ENCODE measurements around the gene TPP1. TPM values are rescaled to one million over a fixed set of nuclear protein-coding genes. Genes with fewer than 3 reads are reported as not detected.

The TPP1 gene
- total and polyA plus RNA-seq, 10 of the 15 experiments (the other 5 are each of a cell fraction or from before 2014, with no cell fraction given), result 7.5 to 64.6 (median 38.3) TPM

DNA sequence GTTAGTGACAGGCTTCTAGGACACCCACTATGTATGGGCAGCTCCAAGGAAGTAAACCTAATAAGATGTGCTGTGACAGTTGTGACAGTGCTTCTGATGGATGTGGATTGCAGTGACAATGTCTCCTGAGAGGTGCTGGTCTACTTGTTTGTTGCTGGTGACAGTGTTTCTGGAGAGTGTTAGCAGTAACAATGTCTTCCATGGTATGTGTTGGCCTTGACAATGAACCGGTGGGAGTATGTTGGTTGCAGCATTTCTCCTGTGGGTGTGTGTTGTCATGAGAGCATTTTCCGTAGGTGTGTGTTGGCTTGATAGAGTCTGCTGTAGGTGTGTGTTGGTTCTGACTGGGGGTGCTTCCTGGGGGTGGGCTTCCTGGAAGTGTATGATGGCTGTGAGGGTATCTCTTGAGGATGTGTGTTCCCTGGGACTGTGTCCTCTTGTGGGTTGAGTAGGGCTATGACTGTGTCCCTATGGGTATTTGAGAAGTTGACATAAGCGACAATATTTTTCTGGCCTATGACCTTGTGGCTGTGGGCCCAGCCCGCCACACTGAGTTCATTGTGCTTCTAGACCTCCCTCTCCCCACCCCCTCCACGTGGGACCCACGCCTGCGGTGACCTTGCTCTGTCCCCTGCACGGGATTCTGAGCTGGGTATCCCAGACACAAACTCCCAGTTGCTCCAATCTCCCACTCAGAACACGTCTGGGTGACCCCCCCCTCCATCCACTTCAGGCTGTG is 35.2 kb upstream of the TPP1 start:
- no peaks in the 10 kb centered on the region for H3K36me3 ChIP-seq (ENCODE audit: control insufficient read depth in 2 of 2, insufficient read depth in 2 of 2, low read length in 1 of 2)
- H4K20me1 ChIP-seq (ENCODE audit: control insufficient read depth, insufficient read depth), result no peaks in the 10 kb centered on the region
- no peak overlapping the region for H2AFZ ChIP-seq (ENCODE audit: control insufficient read depth, low read depth, low read length)
- no peak for ATAC-seq
- H3K27me3 ChIP-seq (replicated peaks in 1 of 2; ENCODE audit: control insufficient read depth in 2 of 2, insufficient read depth in 2 of 2, low read length in 1 of 2), result peaks cover 4% of the 10 kb centered on the region in 2 experiments
- H3K9ac ChIP-seq (ENCODE audit: control insufficient read depth, insufficient read depth, low read length), result no peak overlapping the region
- no peaks in the 10 kb centered on the region for H3K79me2 ChIP-seq (ENCODE audit: control insufficient read depth, insufficient read depth, low read length)
- SMC1A ChIA-PET (ENCODE audit: uncharacterized antibody, unreplicated experiment), result interaction anchor here (1.4 kb wide), 1 partner anchor 12 kb away, joined by 3 read pairs; no protein-coding TSS in a partner anchor
- H3K4me3 ChIP-seq, result no peak overlapping the region
- H3K9me3 ChIP-seq (replicated peaks; ENCODE audit: control insufficient read depth, insufficient read depth, low read length), result no peaks in the 10 kb centered on the region
- TF ChIP-seq POLR2AphosphoS5 (IDR thresholded peaks at IDR 0.05; ENCODE audit: low read length), result no peak
- TF ChIP-seq STAT3 (IDR thresholded peaks at IDR 0.05; ENCODE audit: low read depth, low read length), result no peak
- TF ChIP-seq, protein P1, sequence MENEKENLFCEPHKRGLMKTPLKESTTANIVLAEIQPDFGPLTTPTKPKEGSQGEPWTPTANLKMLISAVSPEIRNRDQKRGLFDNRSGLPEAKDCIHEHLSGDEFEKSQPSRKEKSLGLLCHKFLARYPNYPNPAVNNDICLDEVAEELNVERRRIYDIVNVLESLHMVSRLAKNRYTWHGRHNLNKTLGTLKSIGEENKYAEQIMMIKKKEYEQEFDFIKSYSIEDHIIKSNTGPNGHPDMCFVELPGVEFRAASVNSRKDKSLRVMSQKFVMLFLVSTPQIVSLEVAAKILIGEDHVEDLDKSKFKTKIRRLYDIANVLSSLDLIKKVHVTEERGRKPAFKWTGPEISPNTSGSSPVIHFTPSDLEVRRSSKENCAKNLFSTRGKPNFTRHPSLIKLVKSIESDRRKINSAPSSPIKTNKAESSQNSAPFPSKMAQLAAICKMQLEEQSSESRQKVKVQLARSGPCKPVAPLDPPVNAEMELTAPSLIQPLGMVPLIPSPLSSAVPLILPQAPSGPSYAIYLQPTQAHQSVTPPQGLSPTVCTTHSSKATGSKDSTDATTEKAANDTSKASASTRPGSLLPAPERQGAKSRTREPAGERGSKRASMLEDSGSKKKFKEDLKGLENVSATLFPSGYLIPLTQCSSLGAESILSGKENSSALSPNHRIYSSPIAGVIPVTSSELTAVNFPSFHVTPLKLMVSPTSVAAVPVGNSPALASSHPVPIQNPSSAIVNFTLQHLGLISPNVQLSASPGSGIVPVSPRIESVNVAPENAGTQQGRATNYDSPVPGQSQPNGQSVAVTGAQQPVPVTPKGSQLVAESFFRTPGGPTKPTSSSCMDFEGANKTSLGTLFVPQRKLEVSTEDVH (IDR thresholded peaks at IDR 0.05; ENCODE audit: low read depth, partially characterized antibody), result no peak
- no peak for TF ChIP-seq RFX5 (IDR thresholded peaks at IDR 0.05; ENCODE audit: low read depth, low read length)
- TF ChIP-seq FOXM1 (IDR thresholded peaks at IDR 0.05; ENCODE audit: low read depth, low read length), result no peak
- TF ChIP-seq POU2F2 (IDR thresholded peaks at IDR 0.05; ENCODE audit: borderline replicate concordance, low read depth, low read length), result no peak
- no peak for TF ChIP-seq BACH1 (IDR thresholded peaks at IDR 0.05; ENCODE audit: borderline replicate concordance)
- no peak for TF ChIP-seq CBFB (IDR thresholded peaks at IDR 0.05; ENCODE audit: low read depth)
- TF ChIP-seq, protein P2, sequence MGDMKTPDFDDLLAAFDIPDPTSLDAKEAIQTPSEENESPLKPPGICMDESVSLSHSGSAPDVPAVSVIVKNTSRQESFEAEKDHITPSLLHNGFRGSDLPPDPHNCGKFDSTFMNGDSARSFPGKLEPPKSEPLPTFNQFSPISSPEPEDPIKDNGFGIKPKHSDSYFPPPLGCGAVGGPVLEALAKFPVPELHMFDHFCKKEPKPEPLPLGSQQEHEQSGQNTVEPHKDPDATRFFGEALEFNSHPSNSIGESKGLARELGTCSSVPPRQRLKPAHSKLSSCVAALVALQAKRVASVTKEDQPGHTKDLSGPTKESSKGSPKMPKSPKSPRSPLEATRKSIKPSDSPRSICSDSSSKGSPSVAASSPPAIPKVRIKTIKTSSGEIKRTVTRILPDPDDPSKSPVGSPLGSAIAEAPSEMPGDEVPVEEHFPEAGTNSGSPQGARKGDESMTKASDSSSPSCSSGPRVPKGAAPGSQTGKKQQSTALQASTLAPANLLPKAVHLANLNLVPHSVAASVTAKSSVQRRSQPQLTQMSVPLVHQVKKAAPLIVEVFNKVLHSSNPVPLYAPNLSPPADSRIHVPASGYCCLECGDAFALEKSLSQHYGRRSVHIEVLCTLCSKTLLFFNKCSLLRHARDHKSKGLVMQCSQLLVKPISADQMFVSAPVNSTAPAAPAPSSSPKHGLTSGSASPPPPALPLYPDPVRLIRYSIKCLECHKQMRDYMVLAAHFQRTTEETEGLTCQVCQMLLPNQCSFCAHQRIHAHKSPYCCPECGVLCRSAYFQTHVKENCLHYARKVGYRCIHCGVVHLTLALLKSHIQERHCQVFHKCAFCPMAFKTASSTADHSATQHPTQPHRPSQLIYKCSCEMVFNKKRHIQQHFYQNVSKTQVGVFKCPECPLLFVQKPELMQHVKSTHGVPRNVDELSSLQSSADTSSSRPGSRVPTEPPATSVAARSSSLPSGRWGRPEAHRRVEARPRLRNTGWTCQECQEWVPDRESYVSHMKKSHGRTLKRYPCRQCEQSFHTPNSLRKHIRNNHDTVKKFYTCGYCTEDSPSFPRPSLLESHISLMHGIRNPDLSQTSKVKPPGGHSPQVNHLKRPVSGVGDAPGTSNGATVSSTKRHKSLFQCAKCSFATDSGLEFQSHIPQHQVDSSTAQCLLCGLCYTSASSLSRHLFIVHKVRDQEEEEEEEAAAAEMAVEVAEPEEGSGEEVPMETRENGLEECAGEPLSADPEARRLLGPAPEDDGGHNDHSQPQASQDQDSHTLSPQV (IDR thresholded peaks at IDR 0.05), result no peak
- TF ChIP-seq MEF2B (IDR thresholded peaks at IDR 0.05; ENCODE audit: partially characterized antibody, poor library complexity, severe bottlenecking), result no peak
- no peak for TF ChIP-seq NFYB (IDR thresholded peaks at IDR 0.05; ENCODE audit: insufficient read depth, low read depth, low read length)
- no peak for TF ChIP-seq RAD51 (IDR thresholded peaks at IDR 0.05)
- no peak for TF ChIP-seq SIX5 (IDR thresholded peaks at IDR 0.05; ENCODE audit: low read depth, low read length, severe bottlenecking)
- TF ChIP-seq, protein P3, sequence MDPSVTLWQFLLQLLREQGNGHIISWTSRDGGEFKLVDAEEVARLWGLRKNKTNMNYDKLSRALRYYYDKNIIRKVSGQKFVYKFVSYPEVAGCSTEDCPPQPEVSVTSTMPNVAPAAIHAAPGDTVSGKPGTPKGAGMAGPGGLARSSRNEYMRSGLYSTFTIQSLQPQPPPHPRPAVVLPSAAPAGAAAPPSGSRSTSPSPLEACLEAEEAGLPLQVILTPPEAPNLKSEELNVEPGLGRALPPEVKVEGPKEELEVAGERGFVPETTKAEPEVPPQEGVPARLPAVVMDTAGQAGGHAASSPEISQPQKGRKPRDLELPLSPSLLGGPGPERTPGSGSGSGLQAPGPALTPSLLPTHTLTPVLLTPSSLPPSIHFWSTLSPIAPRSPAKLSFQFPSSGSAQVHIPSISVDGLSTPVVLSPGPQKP (IDR thresholded peaks at IDR 0.05; ENCODE audit: low read depth, low read length), result no peak
- no peak for TF ChIP-seq SREBF1 (IDR thresholded peaks at IDR 0.05; ENCODE audit: low read length)
- TF ChIP-seq TCF7 (IDR thresholded peaks at IDR 0.05; ENCODE audit: borderline replicate concordance), result no peak
- no peak for TF ChIP-seq JUNB (IDR thresholded peaks at IDR 0.05)
- no peak overlapping the region for H3K4me2 ChIP-seq (ENCODE audit: control insufficient read depth, insufficient read depth)
- in situ Hi-C loops (cut with MboI) (no loop called here), intact Hi-C loops (cut with micrococcal nuclease; ENCODE audit: unreplicated experiment) (no loop called here)
- H3K4me1 ChIP-seq (ENCODE audit: control insufficient read depth, insufficient read depth, low read length), result no peaks in the 10 kb centered on the region
- 76% methylated on average over 9 of the region's 9 CpGs for WGBS (ENCODE audit: insufficient coverage, insufficient replicate concordance, low lambda C conversion rate, missing lambda C conversion rate)
- POLR2A ChIA-PET, result no interaction called here
- RAD21 ChIA-PET (ENCODE audit: unreplicated experiment), result no interaction called here
- CTCF ChIA-PET, result interaction anchor here (1.3 kb wide), 1 partner anchor 14 kb away, joined by 5 read pairs; no protein-coding TSS in a partner anchor
- DNase-seq (ENCODE audit: low read depth, low spot score), result no peak
- no peak for FAIRE-seq
- H3K27ac ChIP-seq (ENCODE audit: control insufficient read depth, insufficient read depth), result no peak overlapping the region
- no TSS peak for BruUV-seq (replicated peaks)

Measured in GM12878 (cell line).